B cell (primary cell): Measurements from ENCODE around the gene B4GALT5.

ENCODE experiments used
- EZH2 ChIP-seq: IDR thresholded peaks from 2 replicates; pipeline ENCODE4 v1.6.1; 2012; ENCODE audit warnings: borderline replicate concordance, low read depth, mild to moderate bottlenecking, moderate library complexity, low read length; ENCODE audit not compliant: insufficient read depth, poor library complexity, severe bottlenecking
- TF ChIP-seq, protein P1 (sequence below): fragments of 200-600 bp; IDR thresholded peaks from one replicate; pipeline ENCODE4 v1.8.0; 2022; ENCODE audit warnings: antibody characterized with exemption, mild to moderate bottlenecking

DNA sequence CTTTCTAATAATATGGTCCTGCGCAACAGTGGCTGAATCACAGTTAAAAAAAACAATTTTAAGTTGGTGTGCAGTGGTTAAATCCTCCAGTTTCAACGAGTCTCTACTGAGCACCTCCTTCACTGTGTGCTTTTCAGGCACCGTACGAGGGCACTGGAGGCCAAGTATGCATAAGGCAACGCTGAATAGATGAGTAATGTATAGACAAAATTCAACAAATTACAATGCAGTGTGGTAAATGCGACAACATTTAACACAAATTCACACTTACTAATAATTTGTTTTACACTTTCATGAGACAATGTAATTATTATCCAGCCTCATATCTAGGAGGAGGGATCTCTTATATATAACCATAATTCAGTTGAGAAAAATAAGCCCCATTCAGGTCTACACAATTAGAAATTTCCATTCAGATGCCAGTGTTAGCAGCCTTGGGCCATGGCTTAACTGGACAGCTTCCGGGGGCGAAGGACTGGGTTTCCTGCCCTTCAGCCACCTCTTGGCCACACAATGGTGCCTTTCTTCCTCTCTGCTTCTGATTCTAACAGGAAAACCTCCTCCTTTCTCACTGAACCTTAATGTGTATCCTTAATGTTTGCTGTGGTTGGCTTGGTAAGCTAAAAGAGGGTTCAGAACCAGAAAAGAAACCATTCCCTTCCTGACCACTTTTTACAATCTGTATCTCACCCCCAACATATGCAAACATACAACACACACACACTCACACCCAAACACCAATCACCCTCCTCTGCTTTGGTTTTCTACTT, 51.9 kb downstream of the B4GALT5 start:
- TF ChIP-seq, protein P1, sequence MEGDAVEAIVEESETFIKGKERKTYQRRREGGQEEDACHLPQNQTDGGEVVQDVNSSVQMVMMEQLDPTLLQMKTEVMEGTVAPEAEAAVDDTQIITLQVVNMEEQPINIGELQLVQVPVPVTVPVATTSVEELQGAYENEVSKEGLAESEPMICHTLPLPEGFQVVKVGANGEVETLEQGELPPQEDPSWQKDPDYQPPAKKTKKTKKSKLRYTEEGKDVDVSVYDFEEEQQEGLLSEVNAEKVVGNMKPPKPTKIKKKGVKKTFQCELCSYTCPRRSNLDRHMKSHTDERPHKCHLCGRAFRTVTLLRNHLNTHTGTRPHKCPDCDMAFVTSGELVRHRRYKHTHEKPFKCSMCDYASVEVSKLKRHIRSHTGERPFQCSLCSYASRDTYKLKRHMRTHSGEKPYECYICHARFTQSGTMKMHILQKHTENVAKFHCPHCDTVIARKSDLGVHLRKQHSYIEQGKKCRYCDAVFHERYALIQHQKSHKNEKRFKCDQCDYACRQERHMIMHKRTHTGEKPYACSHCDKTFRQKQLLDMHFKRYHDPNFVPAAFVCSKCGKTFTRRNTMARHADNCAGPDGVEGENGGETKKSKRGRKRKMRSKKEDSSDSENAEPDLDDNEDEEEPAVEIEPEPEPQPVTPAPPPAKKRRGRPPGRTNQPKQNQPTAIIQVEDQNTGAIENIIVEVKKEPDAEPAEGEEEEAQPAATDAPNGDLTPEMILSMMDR, result no peak
- no peak for TF ChIP-seq EZH2
